ENCODE data around the gene CRYBA2. TPM values are rescaled to one million over a fixed set of nuclear protein-coding genes. Genes with fewer than 3 reads are reported as not detected.

CRYBA2 gene
- not detected for total RNA-seq

GRCh38 chr2:218993345-218994315 is at the start of gene CRYBA2:
TSS of gene CRYBA2 (minus strand) at chr2:218993422. CDS start at chr2:218993176, 246 bp downstream.
- no peak for ATAC-seq (ENCODE audit: low FRiP score)
- no peak for TF ChIP-seq CTCF (IDR thresholded peaks at IDR 0.05)
- no peak for DNase-seq (ENCODE audit: low spot score)

- DNase-seq (ENCODE audit: low spot score) (no peak), ATAC-seq (ENCODE audit: low FRiP score) (no peak)
- TF ChIP-seq CTCF (IDR thresholded peaks at IDR 0.05): no peak
These were observed 49.5 kb upstream of the CRYBA2 start for GRCh38 chr2:219042750-219043149.

- ATAC-seq (ENCODE audit: low FRiP score) (no peak), DNase-seq (ENCODE audit: low spot score) (no peak)
- TF ChIP-seq CTCF (IDR thresholded peaks at IDR 0.05): no peak
These were observed 48.9 kb upstream of the CRYBA2 start for GRCh38 chr2:219042157-219042556.

- ATAC-seq (ENCODE audit: low FRiP score) (no peak), DNase-seq (ENCODE audit: low spot score) (no peak)
- TF ChIP-seq CTCF (IDR thresholded peaks at IDR 0.05): no peak
These were observed 48.0 kb upstream of the CRYBA2 start, which contains the start of gene CFAP65 for GRCh38 chr2:219041252-219041651. TSS of gene CFAP65 (minus strand) at chr2:219041516. CDS start at chr2:219039048, 2,468 bp downstream.

- ATAC-seq (ENCODE audit: low FRiP score): no peak
- DNase-seq (ENCODE audit: low spot score): no peak
- TF ChIP-seq CTCF (IDR thresholded peaks at IDR 0.05): no peak
These were observed 45.4 kb upstream of the CRYBA2 start for GRCh38 chr2:219038600-219038999.

GRCh38 chr2:219037783-219038499 is 44.7 kb upstream of the CRYBA2 start:
- no peak for ATAC-seq (ENCODE audit: low FRiP score)
- DNase-seq (ENCODE audit: low spot score): no peak
- no peak for TF ChIP-seq CTCF (IDR thresholded peaks at IDR 0.05)
